CD1c-positive myeloid dendritic cell (primary cell): ENCODE measurements around the gene CD79B.

Experiments used
- DNase-seq: peaks from one replicate; pipeline ENCODE4 v3.0.0-alpha.2; 2016; ENCODE audit errors: extremely low spot score

CD79B gene

GRCh38 chr17:63931981-63932561 is at the start of gene CD79B:
Gene CD79B (minus strand): TSS chr17:63932331. CDS start chr17:63932261, 70 bp downstream.
- DNase-seq: peak; percentile 29

- no peak for DNase-seq
Measured at GRCh38 chr17:63978272-63979200, 46.4 kb upstream of the CD79B start.

- DNase-seq: no peak
Measured at GRCh38 chr17:63976702-63977101, 44.6 kb upstream of the CD79B start.

- no peak for DNase-seq
Measured at GRCh38 chr17:63975541-63976092, 43.5 kb upstream of the CD79B start.

- DNase-seq: no peak
Measured at GRCh38 chr17:63974594-63975192, 42.6 kb upstream of the CD79B start.

- DNase-seq: no peak
Measured at GRCh38 chr17:63973930-63974593, 41.9 kb upstream of the CD79B start.

GRCh38 chr17:63973247-63973646 is 41.1 kb upstream of the CD79B start:
- DNase-seq: no peak

- DNase-seq: no peak
Measured at GRCh38 chr17:63972796-63973195, 40.7 kb upstream of the CD79B start, which contains the start of gene SCN4A. Gene SCN4A (minus strand): TSS chr17:63972918. CDS start chr17:63972841, 77 bp downstream.

GRCh38 chr17:63969278-63969677 is 37.1 kb upstream of the CD79B start:
- no peak for DNase-seq

GRCh38 chr17:63967953-63968352 is 35.8 kb upstream of the CD79B start:
- DNase-seq: no peak

- no peak for DNase-seq
Measured at GRCh38 chr17:63966646-63967264, 34.6 kb upstream of the CD79B start.

GRCh38 chr17:63963123-63963522 is 31.0 kb upstream of the CD79B start:
- no peak for DNase-seq

- no peak for DNase-seq
Measured at GRCh38 chr17:63962298-63962744, 30.2 kb upstream of the CD79B start.

GRCh38 chr17:63961355-63962212 is 29.5 kb upstream of the CD79B start:
- DNase-seq: peak; percentile 75

- DNase-seq: no peak
Measured at GRCh38 chr17:63960430-63960829, 28.3 kb upstream of the CD79B start.

GRCh38 chr17:63960006-63960405 is 27.9 kb upstream of the CD79B start:
- no peak for DNase-seq

GRCh38 chr17:63956296-63956920 is 24.3 kb upstream of the CD79B start:
- no peak for DNase-seq

GRCh38 chr17:63955791-63956190 is 23.7 kb upstream of the CD79B start:
- DNase-seq: no peak

GRCh38 chr17:63955232-63955631 is 23.1 kb upstream of the CD79B start:
- no peak for DNase-seq
